ENCODE data around the gene RAC3.

Gene RAC3

DNA sequence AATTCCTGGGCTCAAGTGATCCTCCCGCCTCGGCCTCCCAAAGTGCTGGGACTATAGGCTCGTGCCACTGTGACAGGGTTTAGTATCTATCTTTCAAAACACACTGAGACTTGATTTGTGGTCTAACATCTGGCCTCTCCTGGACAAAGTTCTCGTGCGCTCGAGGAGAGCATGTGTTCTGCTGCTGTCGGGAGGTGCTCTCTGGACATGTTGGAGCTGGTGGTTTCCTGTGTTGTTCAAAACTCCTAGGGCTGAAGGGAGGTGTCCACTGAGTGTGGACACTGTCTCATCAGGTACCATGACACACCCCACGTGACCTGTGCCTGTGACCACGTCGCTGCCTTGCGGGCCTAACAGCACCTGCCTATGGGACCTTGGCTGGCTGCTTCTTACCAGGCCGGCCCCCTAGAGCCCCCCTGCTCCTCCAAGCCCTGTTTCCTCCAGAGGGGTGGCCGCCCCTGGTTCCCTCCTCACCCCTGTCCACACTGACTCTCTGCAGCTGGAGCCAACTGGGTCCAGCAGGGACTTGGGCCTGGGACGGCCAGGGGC is 14.5 kb downstream of the RAC3 start:
- no peak for DNase-seq

DNA sequence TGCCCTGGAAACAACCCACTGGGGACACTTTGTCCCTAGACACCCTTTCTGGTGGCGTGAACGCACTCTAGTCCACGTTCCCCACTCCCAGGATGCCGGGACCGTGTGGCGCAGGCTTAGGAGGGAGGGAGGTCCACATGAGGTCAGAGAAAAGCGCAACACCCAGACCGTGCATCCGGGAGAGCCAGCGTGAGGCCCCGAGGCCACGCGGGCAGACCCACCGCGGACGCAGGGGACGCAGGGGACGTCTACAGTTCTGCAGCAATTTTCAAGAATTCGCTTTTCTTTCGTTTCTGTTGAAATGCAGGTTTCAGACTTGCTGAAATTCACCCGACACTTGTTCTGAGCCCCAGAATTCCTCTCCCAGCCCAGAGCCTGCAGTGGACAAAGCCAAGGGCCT is 15.4 kb downstream of the RAC3 start:
- DNase-seq = no peak

DNA sequence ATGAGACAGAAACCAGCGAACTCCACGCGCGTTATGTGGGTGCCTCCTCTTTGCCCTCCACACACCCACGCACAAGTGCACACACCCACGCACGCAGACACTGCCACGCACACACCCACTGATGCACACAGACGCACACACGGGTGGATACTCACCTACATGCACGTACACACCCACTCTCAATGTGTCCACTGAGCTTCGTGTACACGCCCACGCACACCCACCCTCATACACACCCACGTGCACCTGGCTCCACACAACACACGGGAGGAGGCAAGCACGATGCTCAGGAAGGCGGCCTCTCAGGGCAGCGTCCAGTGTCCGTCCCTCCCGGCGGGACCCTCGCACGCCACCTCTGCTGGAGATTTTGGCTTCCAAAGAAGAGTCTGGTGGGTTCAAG is 15.9 kb downstream of the RAC3 start:
- no peak for DNase-seq

DNA sequence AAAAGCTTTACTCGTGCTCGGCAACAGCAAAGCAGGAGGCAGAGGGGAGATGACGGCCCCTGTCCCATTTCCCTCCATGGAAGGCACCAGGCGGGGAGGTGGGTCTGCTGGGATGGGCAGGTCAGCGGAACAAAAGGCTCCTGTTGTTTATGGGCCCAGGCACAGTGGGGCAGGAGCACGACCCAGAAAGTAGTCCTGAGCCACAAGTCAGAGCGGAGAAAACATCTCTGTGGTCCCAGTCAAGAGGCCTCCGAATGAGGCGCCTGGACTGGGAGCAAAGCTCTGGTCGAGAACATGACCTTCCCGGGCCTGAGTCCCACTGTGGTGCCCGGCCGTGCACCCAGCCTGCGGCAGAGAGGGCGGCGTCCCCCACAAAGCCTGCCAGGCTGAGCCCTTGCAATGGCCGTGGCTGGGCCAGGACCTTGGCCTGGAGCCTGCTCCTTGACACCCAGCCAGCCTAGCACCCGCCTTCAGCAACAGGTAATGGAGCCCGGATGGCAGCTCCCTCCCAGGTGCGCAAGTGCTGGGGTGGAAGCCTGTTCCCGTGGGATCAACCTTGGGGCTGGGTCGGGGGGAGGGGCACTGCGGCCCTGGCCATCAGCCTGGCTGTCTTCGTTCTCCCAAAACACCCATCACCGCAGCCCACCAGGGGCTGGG is 16.6 kb downstream of the RAC3 start:
- no peak for DNase-seq

DNA sequence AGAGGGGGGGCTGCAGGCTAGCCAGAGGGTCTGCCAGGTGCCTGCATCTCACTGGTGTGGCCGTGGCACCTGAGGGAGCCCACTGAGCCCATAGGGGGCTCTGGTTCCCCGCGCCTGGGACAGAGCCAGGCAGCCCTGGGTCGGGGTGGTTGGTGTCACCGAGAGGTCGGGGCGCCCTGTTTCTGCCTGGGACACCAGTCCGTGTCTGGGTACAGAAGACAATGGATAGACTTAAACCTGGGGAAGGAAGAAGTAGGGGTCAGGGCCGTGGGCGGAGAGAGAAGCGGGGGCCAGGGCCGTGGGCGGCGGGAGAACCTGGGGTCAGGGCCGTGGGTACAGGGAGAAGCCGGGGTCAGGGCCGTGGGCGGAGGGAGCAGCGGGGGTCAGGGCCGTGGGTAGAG is 17.1 kb downstream of the RAC3 start:
- DNase-seq = no peak

DNA sequence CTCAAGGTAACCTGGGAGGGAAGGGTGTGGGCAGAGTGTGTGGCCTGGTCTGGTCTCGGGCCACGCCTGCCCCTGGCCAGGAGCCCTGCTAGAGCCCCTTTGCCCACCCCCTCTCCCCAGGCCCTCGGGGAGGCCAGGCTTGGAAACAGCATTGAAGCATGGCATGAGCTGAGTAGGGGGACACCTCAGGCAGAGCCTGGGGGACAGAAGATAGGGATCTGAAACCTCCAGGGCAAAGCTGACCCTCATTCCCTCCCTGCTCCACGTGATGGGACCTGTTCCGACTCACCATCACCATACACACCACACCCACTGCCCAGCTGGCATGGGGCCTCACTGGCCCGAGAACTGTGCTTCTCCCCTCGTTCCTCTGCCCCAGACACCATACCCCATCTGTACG is 17.6 kb downstream of the RAC3 start:
- DNase-seq = no peak

DNA sequence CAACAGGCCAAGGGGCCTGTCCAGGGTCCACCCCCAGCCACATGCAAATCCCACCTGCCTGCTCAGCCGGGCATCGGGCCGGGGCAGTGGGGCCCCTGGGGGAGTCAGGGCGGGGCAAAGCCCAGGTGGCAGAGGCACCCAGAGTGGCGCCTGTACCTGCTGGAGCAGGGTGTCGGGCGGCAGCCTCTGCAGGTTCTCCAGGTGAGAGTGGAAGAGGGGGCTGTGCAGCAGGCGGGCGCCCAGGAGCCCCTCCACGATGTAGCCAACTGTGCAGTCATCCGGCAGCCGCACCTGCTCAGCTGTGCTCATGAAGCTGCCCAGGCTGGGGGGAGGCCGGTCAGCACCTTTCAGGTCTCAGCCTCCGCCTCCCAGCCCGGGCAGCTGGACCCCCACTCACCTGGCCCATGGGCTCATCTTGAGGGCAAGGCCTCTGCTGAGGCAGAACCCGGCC is 18.1 kb downstream of the RAC3 start:
- no peak for DNase-seq

DNA sequence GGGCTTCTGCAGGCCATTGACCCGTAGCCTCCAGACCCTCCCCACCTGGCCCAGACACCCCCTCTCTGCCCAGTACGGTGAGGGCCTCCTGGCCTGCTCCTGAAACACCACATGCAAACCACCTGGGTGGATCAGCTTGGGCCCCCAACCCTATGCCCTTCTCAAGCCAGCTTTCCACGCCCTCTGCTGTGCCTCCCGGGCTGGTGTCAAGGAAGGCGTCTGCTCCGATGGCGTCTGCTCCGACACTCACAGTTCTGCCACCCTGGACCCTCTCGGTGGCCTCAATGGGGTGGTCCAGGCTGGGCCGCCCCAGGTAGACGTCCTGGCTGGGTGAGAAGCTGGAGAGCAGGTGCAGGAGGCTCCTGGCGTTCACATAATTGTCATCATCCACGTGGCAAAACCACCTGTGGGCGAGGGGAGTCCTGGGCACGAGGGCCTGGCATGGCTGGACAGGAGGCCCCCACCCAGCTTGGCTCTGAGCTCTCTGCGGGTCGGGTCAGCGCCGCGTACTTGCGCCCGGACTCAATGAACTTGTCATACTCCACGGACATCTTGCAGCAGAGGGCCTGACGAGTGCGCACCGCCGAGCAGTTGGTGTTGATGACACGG is 18.8 kb downstream of the RAC3 start:
- DNase-seq = no peak

DNA sequence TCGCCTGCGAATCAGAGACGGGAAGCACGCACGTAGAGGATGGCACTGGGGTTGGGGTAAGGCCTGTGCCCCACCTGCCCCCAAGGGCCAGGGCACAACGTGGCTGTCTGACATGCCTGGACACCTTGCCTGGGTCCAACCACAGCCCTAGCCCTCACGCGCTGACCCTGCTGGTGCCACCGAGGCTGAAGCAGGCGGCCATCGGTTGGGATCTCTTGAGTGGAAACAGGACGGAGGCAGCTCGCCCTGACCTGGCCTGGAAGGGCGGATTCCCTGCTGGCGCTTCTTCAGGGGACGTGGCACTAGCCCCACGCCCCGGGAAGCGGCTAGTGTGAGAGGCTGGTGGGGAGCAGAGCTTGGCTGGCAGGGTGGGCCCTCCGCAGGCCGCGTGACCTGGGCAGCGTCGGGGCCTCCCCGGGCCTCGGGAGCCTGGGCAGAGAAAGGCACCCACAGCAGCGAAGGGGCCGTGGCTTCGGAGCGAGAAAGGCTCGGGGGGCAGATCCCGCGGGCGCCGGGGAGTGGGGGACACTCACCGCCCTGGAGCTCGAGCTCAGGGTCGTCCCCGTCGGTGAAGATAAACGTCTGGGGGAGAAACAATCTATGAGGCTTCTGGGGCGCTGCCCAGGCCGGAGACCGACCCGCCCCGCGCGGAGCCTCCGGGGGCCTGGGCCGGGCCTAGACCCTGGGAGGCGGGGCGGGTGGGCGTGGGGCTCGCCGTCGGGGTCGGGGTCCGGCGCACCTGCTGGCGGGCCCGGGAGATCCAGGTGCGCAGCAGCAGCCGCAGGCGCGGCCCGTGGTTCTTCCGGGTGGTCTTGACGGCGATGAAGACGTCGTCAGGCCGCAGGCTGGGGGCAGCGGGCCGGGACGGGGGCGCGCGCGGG is 19.5 kb downstream of the RAC3 start:
- DNase-seq = no peak

DNA sequence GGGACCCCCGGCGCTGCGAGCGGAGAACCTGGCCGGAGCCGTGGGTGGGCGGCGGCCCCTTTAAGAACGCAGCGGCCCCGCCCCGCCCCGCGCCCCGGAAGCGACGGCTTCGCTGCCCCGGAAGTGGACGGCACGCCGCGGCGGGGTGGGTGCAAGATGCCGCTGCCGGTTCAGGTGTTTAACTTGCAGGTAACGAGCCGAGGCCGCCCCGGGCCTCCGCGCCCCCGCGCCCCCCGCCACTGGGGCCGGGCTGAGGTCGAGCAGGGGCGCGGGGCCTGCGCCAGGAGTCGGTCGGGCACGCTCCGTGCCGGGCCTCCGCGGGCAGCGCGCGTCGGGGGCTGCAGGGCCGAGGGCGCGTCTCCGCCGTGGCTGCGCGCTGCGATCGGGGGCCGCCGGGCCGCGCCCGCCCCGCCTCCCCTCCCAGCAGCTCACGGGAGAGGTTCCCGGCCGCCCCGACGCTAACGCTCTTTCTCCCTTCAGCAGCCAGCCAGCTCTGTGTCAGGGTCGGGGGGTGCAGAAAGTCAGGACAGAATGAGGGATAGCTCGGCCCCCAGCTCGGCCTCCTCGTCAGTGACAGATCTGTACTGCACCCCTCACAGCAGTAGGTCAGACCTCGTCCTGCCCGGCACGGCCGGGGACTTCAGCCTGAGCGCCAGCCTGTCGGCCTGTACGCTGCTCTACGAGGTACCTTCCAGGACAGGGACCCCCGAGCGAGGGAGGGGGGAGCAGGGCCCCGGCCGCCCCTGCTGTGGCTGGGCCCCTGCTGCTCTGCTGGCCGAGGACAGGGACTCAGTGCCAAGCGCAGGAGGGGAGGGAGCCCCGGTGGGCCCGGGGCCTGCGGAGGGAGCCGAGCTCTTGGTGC is 20.5 kb downstream of the RAC3 start, which contains the start of the genes GPS1 and RFNG:
Gene GPS1 (plus strand): TSS at position 123 of the 862 bp plus-strand sequence. CDS start 34 bp downstream, at position 157.
Gene RFNG (minus strand): TSS at position 36 of the 862 bp plus-strand sequence. CDS start 45 bp downstream, outside the sequence.
- no peak for DNase-seq

DNA sequence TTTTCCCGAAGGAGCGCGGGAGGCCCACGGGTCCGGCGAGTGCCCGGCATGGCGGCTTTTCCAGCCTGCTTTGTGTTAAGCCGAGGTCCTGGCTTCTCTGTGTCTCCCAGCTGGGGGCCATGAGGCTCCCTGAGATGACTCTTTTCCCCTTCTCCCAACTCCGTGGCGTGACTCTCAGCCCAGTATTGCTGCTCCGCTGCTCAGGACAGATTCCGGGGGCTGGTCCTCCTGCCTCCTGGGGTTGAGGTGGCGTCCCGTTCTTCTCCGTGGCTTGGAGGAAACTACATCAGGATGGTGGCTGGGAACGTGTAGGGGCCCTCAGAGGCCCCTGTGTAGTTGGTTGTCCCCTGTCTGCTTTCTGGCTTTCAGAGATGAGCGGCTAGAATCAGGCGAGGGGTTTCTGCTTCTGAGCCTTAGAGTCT is 21.2 kb downstream of the RAC3 start:
- no peak for DNase-seq

DNA sequence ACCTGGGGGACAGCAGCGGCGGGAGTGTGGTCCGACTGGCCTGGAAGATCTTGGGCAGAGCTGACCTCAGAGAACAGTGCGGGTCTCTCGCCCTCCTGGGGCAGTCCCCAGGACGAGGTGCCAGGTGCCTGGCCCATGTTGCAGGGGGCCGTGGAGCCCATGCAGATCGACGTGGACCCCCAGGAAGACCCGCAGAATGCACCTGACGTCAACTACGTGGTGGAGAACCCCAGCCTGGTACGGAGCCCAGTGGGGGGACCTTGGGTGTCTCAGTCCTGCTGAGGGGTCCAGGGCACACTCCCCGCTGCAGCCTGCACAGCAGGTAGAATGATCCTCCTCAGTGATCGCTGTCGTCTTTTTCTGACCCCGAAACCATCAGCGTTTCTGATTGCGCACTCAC is 21.7 kb downstream of the RAC3 start:
- no peak for DNase-seq

DNA sequence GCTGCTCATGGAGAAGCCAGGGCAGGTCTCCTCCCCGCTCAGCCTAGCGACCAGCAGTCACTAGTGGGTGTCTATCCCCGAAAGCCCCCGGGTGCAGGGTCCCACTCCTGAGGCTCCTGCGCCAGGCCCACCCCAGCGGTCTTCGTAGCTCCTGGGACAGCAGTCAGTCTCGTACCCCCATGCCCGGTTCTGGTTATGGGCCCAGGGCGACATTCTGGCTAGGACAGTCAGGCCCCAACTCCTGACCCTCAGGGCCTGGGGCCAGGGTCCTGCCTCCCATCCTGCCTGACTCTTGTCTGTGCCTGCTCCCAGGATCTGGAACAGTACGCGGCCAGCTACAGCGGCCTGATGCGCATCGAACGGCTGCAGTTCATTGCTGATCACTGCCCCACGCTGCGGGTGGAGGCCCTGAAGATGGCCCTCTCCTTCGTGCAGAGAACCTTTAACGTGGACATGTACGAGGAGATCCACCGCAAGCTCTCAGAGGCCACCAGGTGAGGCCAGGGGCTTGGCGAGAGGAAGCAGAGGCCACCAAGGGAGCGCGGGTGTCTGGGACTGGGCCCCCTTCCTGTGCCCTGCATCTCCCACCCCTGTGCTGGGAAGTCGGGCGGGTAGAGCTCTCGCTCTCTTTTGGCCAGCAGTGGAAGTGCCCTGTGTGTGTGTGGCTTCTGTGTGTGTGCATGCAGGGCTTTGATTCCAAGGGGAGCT is 22.2 kb downstream of the RAC3 start:
- no peak for DNase-seq

DNA sequence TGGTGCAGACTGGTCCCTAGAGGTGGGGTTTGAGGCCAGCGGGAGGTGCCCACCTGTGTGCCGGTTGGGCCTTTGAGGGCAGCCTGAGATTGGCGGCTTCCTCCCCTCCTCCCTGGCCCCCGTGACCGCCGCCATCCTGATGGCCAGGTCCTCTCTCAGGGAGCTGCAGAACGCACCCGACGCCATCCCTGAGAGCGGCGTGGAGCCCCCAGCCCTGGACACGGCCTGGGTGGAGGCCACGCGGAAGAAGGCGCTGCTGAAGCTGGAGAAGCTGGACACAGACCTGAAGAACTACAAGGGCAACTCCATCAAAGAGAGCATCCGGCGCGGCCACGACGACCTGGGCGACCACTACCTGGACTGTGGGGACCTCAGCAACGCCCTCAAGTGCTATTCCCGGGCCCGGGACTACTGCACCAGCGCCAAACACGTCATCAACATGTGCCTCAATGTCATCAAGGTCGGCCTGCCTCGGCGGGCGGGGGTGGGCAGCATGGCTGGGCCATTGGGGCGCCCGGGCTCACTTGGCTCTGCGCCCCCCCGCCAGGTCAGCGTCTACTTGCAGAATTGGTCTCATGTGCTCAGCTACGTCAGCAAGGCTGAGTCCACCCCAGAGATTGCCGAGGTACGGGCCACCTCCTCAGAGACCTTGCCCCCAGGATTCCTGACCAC is 23.0 kb downstream of the RAC3 start:
- no peak for DNase-seq

DNA sequence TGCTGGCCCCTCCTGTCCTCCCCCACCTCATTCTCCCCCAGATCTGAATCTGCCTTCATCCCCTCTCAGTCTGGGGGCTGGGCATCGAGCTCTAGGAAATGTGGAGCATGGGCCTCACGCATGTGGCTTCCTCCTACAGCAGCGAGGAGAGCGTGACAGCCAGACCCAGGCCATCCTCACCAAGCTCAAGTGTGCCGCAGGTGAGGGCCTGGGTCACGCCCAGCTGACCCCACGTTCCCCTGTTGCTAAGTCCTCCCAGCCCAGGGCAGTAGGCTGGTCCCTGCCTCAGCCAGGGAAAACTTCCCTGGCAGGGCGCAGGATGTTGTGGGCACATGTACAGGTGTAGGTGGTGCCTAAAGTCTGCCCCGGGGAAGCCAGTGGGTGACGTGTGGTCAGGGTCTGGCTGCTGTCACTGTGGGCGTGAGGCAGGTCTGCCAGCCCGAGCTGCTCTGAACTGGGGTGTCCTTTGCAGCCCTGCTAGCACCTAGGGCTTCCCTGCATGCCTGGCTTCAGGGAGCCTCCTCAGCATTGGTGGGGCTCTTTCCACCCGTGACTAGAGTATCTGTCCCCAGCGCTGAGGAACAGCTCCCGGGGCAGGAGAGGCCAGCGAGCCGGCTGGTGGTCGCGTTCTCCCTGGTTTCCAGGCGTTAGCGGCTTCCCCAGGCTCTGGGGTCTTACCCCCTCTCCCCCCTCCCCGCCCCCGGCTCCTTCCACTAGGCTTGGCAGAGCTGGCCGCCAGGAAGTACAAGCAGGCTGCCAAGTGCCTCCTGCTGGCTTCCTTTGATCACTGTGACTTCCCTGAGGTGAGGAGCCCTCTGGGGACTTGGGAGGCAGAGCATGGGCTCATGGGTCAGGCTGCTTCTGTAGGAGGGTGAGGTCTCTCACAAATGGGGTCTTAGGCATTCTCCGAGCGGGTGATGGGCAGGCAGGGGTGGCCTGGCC is 23.8 kb downstream of the RAC3 start:
- DNase-seq = no peak

DNA sequence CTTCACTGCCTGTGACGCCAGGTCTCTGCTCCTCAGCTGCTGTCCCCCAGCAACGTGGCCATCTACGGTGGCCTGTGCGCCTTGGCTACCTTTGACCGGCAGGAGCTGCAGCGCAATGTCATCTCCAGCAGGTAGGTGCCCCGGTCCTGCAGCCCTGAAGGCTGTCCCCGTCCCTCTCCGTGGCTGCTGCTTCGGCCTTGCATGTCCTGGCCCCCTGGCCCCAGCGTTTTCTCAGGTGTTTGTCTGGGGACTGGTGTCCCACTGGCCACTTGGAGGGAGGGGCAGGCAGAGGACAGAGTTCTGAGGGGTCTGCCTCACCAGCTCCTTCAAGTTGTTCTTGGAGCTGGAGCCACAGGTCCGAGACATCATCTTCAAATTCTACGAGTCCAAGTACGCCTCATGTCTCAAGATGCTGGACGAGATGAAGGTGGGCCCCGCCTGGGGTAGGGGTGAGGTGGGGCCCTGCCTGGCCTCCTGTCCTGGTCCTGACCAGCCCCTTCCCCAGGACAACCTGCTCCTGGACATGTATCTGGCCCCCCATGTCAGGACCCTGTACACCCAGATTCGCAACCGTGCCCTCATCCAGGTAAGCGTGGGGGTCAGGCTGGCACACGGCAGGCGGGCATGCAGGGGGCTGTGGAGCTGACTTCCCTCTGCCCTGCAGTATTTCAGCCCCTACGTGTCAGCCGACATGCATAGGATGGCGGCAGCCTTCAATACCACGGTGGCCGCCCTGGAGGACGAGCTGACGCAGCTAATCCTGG is 24.7 kb downstream of the RAC3 start:
- DNase-seq = no peak

DNA sequence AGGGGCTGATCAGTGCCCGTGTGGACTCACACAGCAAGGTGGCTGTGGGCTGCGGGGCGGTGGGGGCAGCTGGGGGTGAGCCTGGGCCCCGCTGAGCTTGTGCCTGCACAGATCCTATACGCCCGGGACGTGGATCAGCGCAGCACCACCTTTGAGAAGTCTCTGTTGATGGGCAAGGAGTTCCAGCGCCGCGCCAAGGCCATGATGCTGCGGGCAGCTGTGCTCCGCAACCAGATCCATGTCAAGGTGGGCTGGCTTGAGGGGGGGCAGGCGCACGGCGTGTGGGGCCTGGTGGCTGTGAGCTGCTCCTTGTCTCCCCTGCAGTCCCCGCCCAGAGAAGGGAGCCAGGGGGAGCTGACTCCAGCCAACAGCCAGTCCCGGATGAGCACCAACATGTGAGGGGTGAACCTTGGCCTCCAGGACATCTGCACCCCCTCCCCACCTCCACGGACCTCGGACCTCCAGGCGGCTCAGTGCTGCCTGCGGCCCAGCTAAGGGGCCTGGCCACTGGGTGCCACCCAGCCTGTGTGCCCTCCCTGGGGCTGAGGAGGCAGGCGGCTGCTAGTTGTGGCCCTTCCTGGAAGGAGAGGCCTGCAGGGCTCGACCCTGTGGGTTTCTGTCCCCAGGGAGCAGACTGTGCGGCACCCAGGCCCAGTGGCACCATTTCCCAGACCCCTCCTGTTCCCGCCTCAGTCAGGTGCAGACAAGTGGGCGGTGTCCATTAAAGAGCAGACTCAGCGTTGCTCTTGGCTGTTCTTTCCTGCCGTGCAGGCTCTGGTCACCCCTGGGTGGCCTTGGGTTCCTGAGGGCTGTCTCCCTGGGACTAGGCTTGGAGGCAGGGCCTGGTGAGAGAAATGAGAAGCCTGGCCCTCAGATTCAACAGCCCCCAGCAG is 25.5 kb downstream of the RAC3 start:
- no peak for DNase-seq

DNA sequence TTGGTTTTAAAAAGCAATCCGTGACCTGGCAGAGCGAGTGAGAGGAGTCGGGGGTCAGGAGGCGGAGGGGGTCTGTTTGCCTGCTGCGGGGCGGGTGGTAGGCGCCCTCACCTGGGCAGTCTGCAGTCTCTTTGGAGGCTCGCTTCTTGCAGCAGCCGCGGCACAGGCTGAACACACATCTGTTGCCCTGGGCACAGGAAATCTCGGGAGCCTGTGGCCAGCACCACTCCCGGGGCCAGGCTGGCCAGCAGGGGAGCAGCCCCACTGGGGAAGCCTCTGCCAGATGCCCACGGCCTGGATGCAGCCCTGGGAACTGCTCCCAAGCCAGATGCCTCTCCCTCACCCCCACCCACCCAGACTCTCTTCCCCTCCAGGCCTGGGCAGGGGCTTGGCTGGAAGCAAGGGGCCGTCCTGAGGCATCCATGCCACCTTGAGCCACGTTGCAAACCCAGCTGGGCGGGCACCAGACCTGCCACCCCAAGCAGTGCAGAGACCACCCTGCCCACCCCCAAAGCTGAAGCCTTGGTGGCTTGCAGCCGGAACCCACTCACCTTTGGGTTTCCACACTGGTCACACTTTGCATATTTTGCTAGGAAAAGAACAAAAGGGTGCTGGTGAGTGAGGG is 26.9 kb downstream of the RAC3 start:
- DNase-seq = no peak
